ENCODE measurements around the gene LGALS16. TPM values are rescaled to one million over a fixed set of nuclear protein-coding genes. Genes with fewer than 3 reads are reported as not detected.

Gene LGALS16
- total RNA-seq, 1 donor from 2014 or later, result not detected

GRCh38 chr19:39704181-39705044 lies 48.7 kb downstream of the LGALS16 start, which contains the start of gene LGALS14:
Gene LGALS14, plus strand, starts transcription at chr19:39704481. Its CDS starts 48 bp downstream, at chr19:39704529.
- Histone ChIP-seq H3K4me3 (ENCODE audit: low read depth, low read length) (no peak within 1 kb of the TSS), H3K27me3 (ENCODE audit: control insufficient read depth, insufficient read depth, low read length) (no peaks in the 10 kb centered on the region), H3K36me3 (ENCODE audit: control insufficient read depth, insufficient read depth, low read length) (no peaks in the 10 kb centered on the region)
- no peak for TF ChIP-seq CTCF (IDR thresholded peaks at IDR 0.05; ENCODE audit: insufficient read depth, low read length, severe bottlenecking)
- DNase-seq (ENCODE audit: low read depth), result no peak
- FAIRE-seq, result no peak

GRCh38 chr19:39705578-39706188 lies 50.0 kb downstream of the LGALS16 start:
- no peak for FAIRE-seq
- no peak for TF ChIP-seq CTCF (IDR thresholded peaks at IDR 0.05; ENCODE audit: insufficient read depth, low read length, severe bottlenecking)

GRCh38 chr19:39708594-39708993 lies 52.9 kb downstream of the LGALS16 start:
- H3K27me3 ChIP-seq (ENCODE audit: control insufficient read depth, insufficient read depth, low read length), result no peaks in the 10 kb centered on the region
- peak; percentile 90 for FAIRE-seq
- no peak for DNase-seq (ENCODE audit: low read depth)
- no peak for TF ChIP-seq CTCF (IDR thresholded peaks at IDR 0.05; ENCODE audit: insufficient read depth, low read length, severe bottlenecking)
- no peaks in the 10 kb centered on the region for H3K36me3 ChIP-seq (ENCODE audit: control insufficient read depth, insufficient read depth, low read length)
- no peak overlapping the region for H3K4me3 ChIP-seq (ENCODE audit: low read depth, low read length)

More at GRCh38 chr19:39705578-39706188, 50.0 kb downstream of the LGALS16 start:
- Histone ChIP-seq H3K36me3 (ENCODE audit: control insufficient read depth, insufficient read depth, low read length) (no peaks in the 10 kb centered on the region), H3K4me3 (ENCODE audit: low read depth, low read length) (no peak overlapping the region), H3K27me3 (ENCODE audit: control insufficient read depth, insufficient read depth, low read length) (no peaks in the 10 kb centered on the region)
- DNase-seq (ENCODE audit: low read depth), result no peak

- peak; percentile 32 for DNase-seq (ENCODE audit: low read depth)
Measured at GRCh38 chr19:39709026-39709872, 53.5 kb downstream of the LGALS16 start.

More at GRCh38 chr19:39709026-39709872, 53.5 kb downstream of the LGALS16 start:
- FAIRE-seq, result no peak
- H3K4me3 ChIP-seq (ENCODE audit: low read depth, low read length), result no peak overlapping the region
- no peak for TF ChIP-seq CTCF (IDR thresholded peaks at IDR 0.05; ENCODE audit: insufficient read depth, low read length, severe bottlenecking)
- H3K27me3 ChIP-seq (ENCODE audit: control insufficient read depth, insufficient read depth, low read length), result no peaks in the 10 kb centered on the region
- H3K36me3 ChIP-seq (ENCODE audit: control insufficient read depth, insufficient read depth, low read length), result no peaks in the 10 kb centered on the region

Other genes with a start within 250 kb of the LGALS16 start
- 3.4 and 5.0 TPM in 2 replicates for gene ZFP36, start 249.1 kb upstream of the LGALS16 start, total RNA-seq
- gene PLEKHG2, start 243.2 kb upstream of the LGALS16 start, total RNA-seq, result 3.3 and 5.3 TPM in 2 replicates
- gene RPS16, start 220.0 kb upstream of the LGALS16 start, total RNA-seq, result 75.3 and 94.3 TPM in 2 replicates
- gene SUPT5H, start 210.3 kb upstream of the LGALS16 start, total RNA-seq, result 41.9 and 48.1 TPM in 2 replicates
- 84.2 and 99.5 TPM in 2 replicates for gene TIMM50, start 175.1 kb upstream of the LGALS16 start, total RNA-seq
- 0.26 TPM in 1 of 2 replicates, not detected in the other for gene DLL3, start 157.0 kb upstream of the LGALS16 start, total RNA-seq
- gene SELENOV, start 140.8 kb upstream of the LGALS16 start, total RNA-seq, result not detected in 2 replicates
- gene EID2B, start 123.1 kb upstream of the LGALS16 start, total RNA-seq, result 0.79 and 1.7 TPM in 2 replicates
- gene EID2, start 115.8 kb upstream of the LGALS16 start, total RNA-seq, result 6.8 and 8.1 TPM in 2 replicates
- not detected in 2 replicates for gene LGALS13, start 53.4 kb upstream of the LGALS16 start, total RNA-seq
- not detected in 2 replicates for gene LGALS14, start 48.6 kb downstream of the LGALS16 start, total RNA-seq
- gene CLC, start 82.1 kb downstream of the LGALS16 start, total RNA-seq, result not detected in 2 replicates
- not detected in 2 replicates for gene LEUTX, start 122.9 kb downstream of the LGALS16 start, total RNA-seq
- gene DYRK1B, start 178.2 kb downstream of the LGALS16 start, total RNA-seq, result 3.2 and 5.8 TPM in 2 replicates
- gene FBL, start 190.5 kb downstream of the LGALS16 start, total RNA-seq, result 216 and 500 TPM in 2 replicates